K562 (cell line): Measurements from ENCODE around the gene MLXIPL.

Source experiments
- CTCF ChIP-seq, 3 experiments: IDR thresholded peaks in 2 of 3; conservative IDR thresholded peaks in 1 of 3; 2 replicates each; pipeline ENCODE4 v1.5.1; 2011 to 2012; ENCODE audit warnings: low read length in 3 of 3, mild to moderate bottlenecking in 3 of 3, control low read depth in 2 of 3, improper control_type of control experiment in 1 of 3, inconsistent platforms in 1 of 3, low read depth in 1 of 3, mixed read lengths in 1 of 3, moderate library complexity in 1 of 3; ENCODE audit not compliant: insufficient read depth in 2 of 3
- REST ChIP-seq, 2 experiments: fragments of 450-650 bp; formaldehyde crosslinking in 1 of 2; IDR thresholded peaks; 2 replicates each; pipeline versions ENCODE4 v1.4.0 to v1.6.1; 2014 to 2020; ENCODE audit warnings: mild to moderate bottlenecking in 2 of 2, borderline replicate concordance in 1 of 2, low read depth in 1 of 2
- SMARCC2 ChIP-seq: fragments of 450-650 bp; IDR thresholded peaks from 2 replicates; pipeline ENCODE4 v1.6.1; 2017; ENCODE audit warnings: antibody characterized with exemption, moderate library complexity, mild to moderate bottlenecking, low read depth

- TF ChIP-seq SMARCC2 (no peak), CTCF (IDR thresholded peaks at IDR 0.05 in 2 of 3, conservative IDR thresholded peaks at IDR 0.05 in 1 of 3; ENCODE audit: insufficient read depth in 2 of 3, low read depth in 1 of 3, low read length in 3 of 3) (no peak), REST (IDR thresholded peaks at IDR 0.05; ENCODE audit: borderline replicate concordance) (no peak), REST (CRISPR knock-in tag; IDR thresholded peaks at IDR 0.05; ENCODE audit: low read depth) (no peak)
Measured at GRCh38 chr7:73618538-73618937, 5.8 kb downstream of the MLXIPL start.
